Measurements from ENCODE around the gene TOGARAM2.

TOGARAM2 gene

GRCh38 chr2:29016504-29016903 is 35.4 kb downstream of the TOGARAM2 start:
- no peak for TF ChIP-seq CTCF (IDR thresholded peaks at IDR 0.05; ENCODE audit: insufficient read depth, low read depth, low read length, missing control alignments)
- no peak overlapping the region for H3K4me3 ChIP-seq (ENCODE audit: low read length)
- DNase-seq (ENCODE audit: low read depth) = no peak

- DNase-seq (ENCODE audit: low read depth) = no peak
- no peak overlapping the region for H3K4me3 ChIP-seq (ENCODE audit: low read length)
- TF ChIP-seq CTCF (IDR thresholded peaks at IDR 0.05; ENCODE audit: insufficient read depth, low read depth, low read length, missing control alignments) = no peak
Observed at GRCh38 chr2:29017716-29018435, 36.8 kb downstream of the TOGARAM2 start.

DNA sequence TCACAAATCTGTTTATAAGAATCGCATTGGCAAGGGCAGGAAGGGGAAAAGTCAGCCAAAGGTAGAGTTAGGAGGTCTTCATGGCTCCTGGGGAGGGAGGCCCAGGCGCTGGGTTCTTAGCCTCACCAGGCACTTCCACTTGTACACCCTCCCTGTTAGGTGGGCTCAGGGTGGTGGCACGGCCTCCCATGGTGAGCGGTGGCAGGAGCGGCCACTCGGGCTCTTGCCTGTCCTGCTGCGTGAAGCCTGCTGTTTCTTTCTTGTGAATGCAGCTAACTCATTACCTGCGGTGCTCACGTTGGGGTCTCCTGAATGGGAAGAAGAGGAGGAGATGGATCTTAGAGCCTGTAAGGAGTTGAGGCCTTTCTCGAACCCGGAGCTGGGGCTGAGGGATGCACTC is 40.8 kb downstream of the TOGARAM2 start:
- no peak for TF ChIP-seq CTCF (IDR thresholded peaks at IDR 0.05; ENCODE audit: insufficient read depth, low read depth, low read length, missing control alignments)
- no peak overlapping the region for H3K4me3 ChIP-seq (ENCODE audit: low read length)
- no peak for DNase-seq (ENCODE audit: low read depth)

- no peak for DNase-seq (ENCODE audit: low read depth)
- TF ChIP-seq CTCF (IDR thresholded peaks at IDR 0.05; ENCODE audit: insufficient read depth, low read depth, low read length, missing control alignments) = no peak
- H3K4me3 ChIP-seq (ENCODE audit: low read length) = no peak overlapping the region
Observed at GRCh38 chr2:29022679-29023078, 41.6 kb downstream of the TOGARAM2 start.

DNA sequence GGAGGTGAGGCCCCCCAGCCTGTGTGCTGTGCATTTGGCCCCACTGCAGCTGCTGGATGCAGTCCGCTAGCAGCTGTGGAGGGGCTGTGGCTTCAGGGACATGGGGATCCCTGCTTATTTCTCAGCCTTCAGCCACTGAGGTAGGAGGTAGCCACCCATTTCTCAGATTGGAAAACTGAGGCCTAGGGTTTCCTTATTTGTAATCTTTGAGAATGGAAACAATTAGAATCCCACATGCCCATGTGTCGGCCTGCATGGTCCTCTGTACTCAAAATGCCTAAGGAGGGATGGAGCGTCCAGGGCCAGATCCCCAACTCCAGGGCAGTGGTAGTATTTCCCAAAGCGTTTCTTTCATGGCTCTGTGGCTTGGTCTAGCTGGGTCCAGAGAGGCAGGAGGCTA is 42.1 kb downstream of the TOGARAM2 start:
- no peak for TF ChIP-seq CTCF (IDR thresholded peaks at IDR 0.05; ENCODE audit: insufficient read depth, low read depth, low read length, missing control alignments)
- no peak overlapping the region for H3K4me3 ChIP-seq (ENCODE audit: low read length)
- no peak for DNase-seq (ENCODE audit: low read depth)

DNA sequence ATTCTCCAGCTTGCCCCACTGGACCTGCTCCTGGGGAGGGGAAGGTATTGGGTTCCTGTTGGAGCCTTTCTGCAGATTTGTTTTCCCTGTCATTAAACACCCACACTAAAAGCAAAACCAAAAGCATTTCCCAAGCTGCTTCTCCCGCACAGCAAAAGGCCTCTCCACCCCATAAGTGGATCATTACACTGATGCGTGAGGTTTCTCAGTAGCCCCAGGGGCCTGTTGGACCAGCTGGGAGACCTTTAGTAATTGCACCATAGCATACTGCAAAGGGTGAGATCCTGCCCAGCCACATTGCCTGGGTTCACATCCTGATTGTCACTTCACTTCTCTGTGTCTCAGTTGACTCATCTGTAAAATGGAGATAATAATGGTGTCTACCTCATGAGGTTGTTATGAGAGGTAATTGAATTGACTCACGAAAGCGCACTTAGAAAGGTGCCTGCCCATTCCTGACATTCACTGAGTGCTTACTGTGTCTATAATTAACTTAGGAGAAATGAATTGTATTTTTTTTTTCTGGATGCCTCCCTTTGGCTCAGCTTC is 43.9 kb downstream of the TOGARAM2 start:
- no peak overlapping the region for H3K4me3 ChIP-seq (ENCODE audit: low read length)
- DNase-seq (ENCODE audit: low read depth) = peak; percentile 45
- TF ChIP-seq CTCF (IDR thresholded peaks at IDR 0.05; ENCODE audit: insufficient read depth, low read depth, low read length, missing control alignments) = no peak

GRCh38 chr2:29025711-29026110 is 44.6 kb downstream of the TOGARAM2 start:
- no peak for DNase-seq (ENCODE audit: low read depth)
- H3K4me3 ChIP-seq (ENCODE audit: low read length) = no peak overlapping the region
- TF ChIP-seq CTCF (IDR thresholded peaks at IDR 0.05; ENCODE audit: insufficient read depth, low read depth, low read length, missing control alignments) = no peak

Data from epithelial cell of esophagus (primary cell).